Raji (cell line): Measurements from ENCODE around the gene RAP1A.

Experiments used
- POLR2A ChIP-seq: IDR thresholded peaks from 2 replicates; pipeline ENCODE4 v1.6.1; 2011; ENCODE audit warnings: low read depth, low read length, control low read depth; ENCODE audit not compliant: insufficient read depth

Gene RAP1A

GRCh38 chr1:111639602-111640198 lies 20.1 kb downstream of the RAP1A start:
- no peak for TF ChIP-seq POLR2A

- no peak for TF ChIP-seq POLR2A
These were observed 23.5 kb downstream of the RAP1A start for GRCh38 chr1:111643097-111643496.

GRCh38 chr1:111643696-111644095 lies 24.1 kb downstream of the RAP1A start:
- no peak for TF ChIP-seq POLR2A

- TF ChIP-seq POLR2A: no peak
These were observed 24.9 kb downstream of the RAP1A start for GRCh38 chr1:111644506-111644905.

GRCh38 chr1:111647736-111648135 lies 28.1 kb downstream of the RAP1A start:
- no peak for TF ChIP-seq POLR2A

- TF ChIP-seq POLR2A: no peak
These were observed 29.2 kb downstream of the RAP1A start for GRCh38 chr1:111648806-111649205.

- TF ChIP-seq POLR2A: no peak
These were observed 29.6 kb downstream of the RAP1A start for GRCh38 chr1:111649227-111649626.

- TF ChIP-seq POLR2A: no peak
These were observed 30.1 kb downstream of the RAP1A start for GRCh38 chr1:111649648-111650047.

GRCh38 chr1:111653709-111654108 lies 34.1 kb downstream of the RAP1A start:
- no peak for TF ChIP-seq POLR2A

- no peak for TF ChIP-seq POLR2A
These were observed 35.2 kb downstream of the RAP1A start for GRCh38 chr1:111654839-111655238.

- TF ChIP-seq POLR2A: no peak
These were observed 36.8 kb downstream of the RAP1A start for GRCh38 chr1:111656086-111657017.

- TF ChIP-seq POLR2A: no peak
These were observed 39.0 kb downstream of the RAP1A start for GRCh38 chr1:111658622-111659021.

- TF ChIP-seq POLR2A: no peak
These were observed 40.9 kb downstream of the RAP1A start for GRCh38 chr1:111660204-111661150.

- no peak for TF ChIP-seq POLR2A
These were observed 45.1 kb downstream of the RAP1A start for GRCh38 chr1:111664652-111665051.

GRCh38 chr1:111665497-111665896 lies 45.9 kb downstream of the RAP1A start:
- no peak for TF ChIP-seq POLR2A

- TF ChIP-seq POLR2A: no peak
These were observed 47.2 kb downstream of the RAP1A start for GRCh38 chr1:111666828-111667227.

- TF ChIP-seq POLR2A: no peak
These were observed 49.7 kb downstream of the RAP1A start for GRCh38 chr1:111669268-111669667.
